Activated naive CD4-positive, alpha-beta T cell treated with anti-CD3 and anti-CD28 coated beads for 36 hours (primary cell): ENCODE measurements around the gene C4orf51. TPM values are rescaled to one million over a fixed set of nuclear protein-coding genes. Genes with fewer than 3 reads are reported as not detected.

Source experiments
- CTCF ChIA-PET: fragments of 350-600 bp; sonication (Branson Sonifier 250); formaldehyde crosslinking; loops from one replicate; lab custom pipeline; 2021; ENCODE audit warnings: antibody characterized with exemption; lab: Charles Lee
- DNase-seq: peaks from one replicate; pipeline ENCODE4 v3.0.0-alpha.2; 2020
- H3K27ac Mint-ChIP-seq: one replicate; pipeline ENCODE4 v1.8.0; 2021; ENCODE audit warnings: mild to moderate bottlenecking, mixed read lengths
- H3K27me3 Mint-ChIP-seq: one replicate; pipeline ENCODE4 v1.8.0; 2021; ENCODE audit warnings: low read depth, mixed read lengths
- H3K36me3 Mint-ChIP-seq: one replicate; pipeline ENCODE4 v1.8.0; 2021; ENCODE audit warnings: low read depth, mixed read lengths
- H3K4me1 Mint-ChIP-seq: one replicate; pipeline ENCODE4 v1.8.0; 2021; ENCODE audit warnings: low read depth, mixed read lengths
- H3K4me3 Mint-ChIP-seq: one replicate; pipeline ENCODE4 v1.8.0; 2021; ENCODE audit warnings: mild to moderate bottlenecking, moderate library complexity, mixed read lengths
- H3K9me3 Mint-ChIP-seq: one replicate; pipeline ENCODE4 v1.8.0; 2021; ENCODE audit warnings: mixed read lengths
- intact Hi-C: fragments of 100-400 bp; cut with micrococcal nuclease; formaldehyde crosslinking; loops from one replicate; pipeline ENCODE4 v1.15.1; 2023
- total RNA-seq, 2 experiments: library from RNA; stranded (reverse); gene quantifications; one replicate each; pipeline ENCODE4 v1.2.3, GENCODE V29; 2021

C4orf51 gene
- total RNA-seq, 2 experiments from 2014 or later: not detected

- Mint-ChIP-seq H3K27ac (no peak overlapping the region), H3K36me3 (peaks cover 53% of the 10 kb centered on the region), H3K9me3 (peaks cover 15% of the 10 kb centered on the region), H3K27me3 (no peaks in the 10 kb centered on the region), H3K4me3 (no peak overlapping the region), H3K4me1 (peaks cover 11% of the 10 kb centered on the region)
- no peak for DNase-seq
- CTCF ChIA-PET: interaction anchor here (0.7 kb wide), 1 partner anchor 25 kb away, joined by 3 read pairs; no protein-coding TSS in a partner anchor
- intact Hi-C loops: no loop called here
Measured at GRCh38 chr4:145781351-145781750, 101.4 kb downstream of the C4orf51 start.

Other genes starting within 250 kb of the C4orf51 start
- under 1 TPM; 0.57 to 0.79 TPM for gene SMAD1, start 198.3 kb upstream of the C4orf51 start, total RNA-seq
- gene MMAA, start 60.8 kb upstream of the C4orf51 start, total RNA-seq: 10 to 100 TPM; 15.2 to 19.6 TPM